PC-9 (cell line): ENCODE data around the gene ADAMTS12. TPM values are rescaled to one million over a fixed set of nuclear protein-coding genes. Genes with fewer than 3 reads are reported as not detected.

Experiments
- BruUV-seq: library from RNA; stranded (reverse); fragments of 400-500 nt; replicated peaks from 2 replicates; lab custom pipeline; 2021; lab: Mats Ljungman, UMichigan
- CTCF ChIA-PET: fragments of 300-600 bp; sonication (Branson Sonifier 250); formaldehyde crosslinking; loops from one replicate; lab custom pipeline; 2022; ENCODE audit warnings: antibody characterized with exemption; lab: Charles Lee
- POLR2A ChIA-PET: fragments of 300-600 bp; sonication (Branson Sonifier 250); formaldehyde crosslinking; loops from one replicate; lab custom pipeline; 2022; ENCODE audit warnings: antibody characterized with exemption; ENCODE audit not compliant: unreplicated experiment; lab: Charles Lee
- DNase-seq, 2 experiments: peaks; one replicate each; pipeline versions ENCODE4 v3.0.0 to v3.0.0-alpha.2; 2015 to 2022; ENCODE audit warnings: mixed read lengths in 1 of 2
- H2AFZ ChIP-seq: fragments of 200-600 bp; sonication (generic); 2 replicates; pipeline ENCODE4 v1.8.1; 2017; ENCODE audit warnings: antibody characterized with exemption
- H3F3A ChIP-seq: fragments of 200-600 bp; sonication (generic); 2 replicates; pipeline ENCODE4 v1.8.1; 2017; ENCODE audit warnings: antibody characterized with exemption, mild to moderate bottlenecking, low read depth; ENCODE audit not compliant: insufficient read depth
- H3K27ac ChIP-seq: fragments of 200-600 bp; sonication (generic); 2 replicates; pipeline ENCODE4 v1.6.1; 2016; ENCODE audit warnings: mixed run types
- H3K27me3 ChIP-seq: fragments of 200-600 bp; sonication (generic); 2 replicates; pipeline ENCODE4 v1.6.1; 2016; ENCODE audit warnings: low read depth, mixed run types; ENCODE audit not compliant: insufficient read depth
- H3K36me3 ChIP-seq: fragments of 200-600 bp; sonication (generic); 2 replicates; pipeline ENCODE4 v1.6.1; 2016; ENCODE audit warnings: low read depth, mixed run types
- H3K4me1 ChIP-seq: fragments of 200-600 bp; sonication (generic); replicated peaks from 2 replicates; pipeline ENCODE4 v1.6.1; 2016; ENCODE audit warnings: mixed run types; ENCODE audit not compliant: insufficient read depth
- H3K4me2 ChIP-seq: fragments of 200-600 bp; sonication (generic); 2 replicates; pipeline ENCODE4 v1.6.1; 2017; ENCODE audit warnings: mixed run types
- H3K4me3 ChIP-seq: fragments of 200-600 bp; sonication (generic); 2 replicates; pipeline ENCODE4 v1.6.1; 2016; ENCODE audit warnings: mixed run types
- H3K79me2 ChIP-seq: fragments of 200-600 bp; sonication (generic); 2 replicates; pipeline ENCODE4 v1.6.1; 2017; ENCODE audit warnings: low read depth, mixed run types
- H3K9me2 ChIP-seq: fragments of 200-600 bp; sonication (generic); 2 replicates; pipeline ENCODE4 v1.8.1; 2017; ENCODE audit warnings: mild to moderate bottlenecking; ENCODE audit not compliant: insufficient read depth
- H3K9me3 ChIP-seq: fragments of 200-600 bp; sonication (generic); 2 replicates; pipeline ENCODE4 v1.8.1; 2016; ENCODE audit warnings: low read depth; ENCODE audit not compliant: insufficient read depth
- H4K20me1 ChIP-seq: fragments of 200-600 bp; sonication (generic); 2 replicates; pipeline ENCODE4 v1.8.1; 2017; ENCODE audit not compliant: insufficient read depth
- EZH2 ChIP-seq: fragments of 200-600 bp; sonication (generic); IDR thresholded peaks from 2 replicates; pipeline ENCODE4 v1.8.0; 2017; ENCODE audit warnings: antibody characterized with exemption, low read depth
- intact Hi-C: fragments of 100-400 bp; cut with micrococcal nuclease; formaldehyde crosslinking; loops from one replicate; pipeline ENCODE4 v1.10.0; 2022; ENCODE audit not compliant: unreplicated experiment
- total RNA-seq: library from RNA; stranded (reverse); gene quantifications from 2 replicates; pipeline ENCODE4 v1.2.3, GENCODE V29; 2021
- TF ChIP-seq, protein P1 (sequence below): fragments of 200-600 bp; sonication (generic); conservative IDR thresholded peaks from 2 replicates; pipeline ENCODE4 v1.6.1; 2017; ENCODE audit warnings: mixed run types, antibody characterized with exemption, mild to moderate bottlenecking, moderate library complexity

Gene ADAMTS12
- total RNA-seq, 1 experiment from 2014 or later, result 103 TPM

- Histone ChIP-seq H2AFZ (peak overlapping the region; percentile 77), H3K27ac (peak overlapping the region; percentile 75), H3K4me3 (peak overlapping the region; percentile 67), H3K4me1 (peaks cover 75% of the 10 kb centered on the region), H3K4me2 (peak overlapping the region; percentile 92), H3K27me3 (no peaks in the 10 kb centered on the region), H3K9me3 (no peaks in the 10 kb centered on the region), H3K36me3 (0 out of 2 replicates have a peak, but pooled peaks cover 4% of the 10 kb centered on the region), H3K79me2 (peaks cover 62% of the 10 kb centered on the region), H3K9me2 (no peaks in the 10 kb centered on the region), H4K20me1 (peaks cover 4% of the 10 kb centered on the region; the same call in 1 of the 2 replicates), H3F3A (peaks cover 44% of the 10 kb centered on the region)
- no TSS peak for BruUV-seq
- DNase-seq, result peak; percentile 53 to 57
- ChIA-PET CTCF (interaction anchor here (0.7 to 1.7 kb wide), 2 partner anchors 9 to 45 kb away, joined by 3 to 18 read pairs; no protein-coding TSS in a partner anchor), POLR2A (interaction anchor here (0.7 kb wide), 2 partner anchors 31 to 124 kb away, joined by 3 to 7 read pairs; no protein-coding TSS in a partner anchor)
- TF ChIP-seq, protein P1, sequence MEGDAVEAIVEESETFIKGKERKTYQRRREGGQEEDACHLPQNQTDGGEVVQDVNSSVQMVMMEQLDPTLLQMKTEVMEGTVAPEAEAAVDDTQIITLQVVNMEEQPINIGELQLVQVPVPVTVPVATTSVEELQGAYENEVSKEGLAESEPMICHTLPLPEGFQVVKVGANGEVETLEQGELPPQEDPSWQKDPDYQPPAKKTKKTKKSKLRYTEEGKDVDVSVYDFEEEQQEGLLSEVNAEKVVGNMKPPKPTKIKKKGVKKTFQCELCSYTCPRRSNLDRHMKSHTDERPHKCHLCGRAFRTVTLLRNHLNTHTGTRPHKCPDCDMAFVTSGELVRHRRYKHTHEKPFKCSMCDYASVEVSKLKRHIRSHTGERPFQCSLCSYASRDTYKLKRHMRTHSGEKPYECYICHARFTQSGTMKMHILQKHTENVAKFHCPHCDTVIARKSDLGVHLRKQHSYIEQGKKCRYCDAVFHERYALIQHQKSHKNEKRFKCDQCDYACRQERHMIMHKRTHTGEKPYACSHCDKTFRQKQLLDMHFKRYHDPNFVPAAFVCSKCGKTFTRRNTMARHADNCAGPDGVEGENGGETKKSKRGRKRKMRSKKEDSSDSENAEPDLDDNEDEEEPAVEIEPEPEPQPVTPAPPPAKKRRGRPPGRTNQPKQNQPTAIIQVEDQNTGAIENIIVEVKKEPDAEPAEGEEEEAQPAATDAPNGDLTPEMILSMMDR, result peak; percentile 38; the same call in 1 of the 2 replicates
- TF ChIP-seq EZH2, result no peak
- intact Hi-C loops, result loop anchor here (5.0 to 10.0 kb wide), 3 partner anchors 63 to 1034 kb away; partner anchors contain the start of gene DNAJC21
Observed at GRCh38 chr5:33890131-33891032, 1.4 kb downstream of the ADAMTS12 start.

DNA sequence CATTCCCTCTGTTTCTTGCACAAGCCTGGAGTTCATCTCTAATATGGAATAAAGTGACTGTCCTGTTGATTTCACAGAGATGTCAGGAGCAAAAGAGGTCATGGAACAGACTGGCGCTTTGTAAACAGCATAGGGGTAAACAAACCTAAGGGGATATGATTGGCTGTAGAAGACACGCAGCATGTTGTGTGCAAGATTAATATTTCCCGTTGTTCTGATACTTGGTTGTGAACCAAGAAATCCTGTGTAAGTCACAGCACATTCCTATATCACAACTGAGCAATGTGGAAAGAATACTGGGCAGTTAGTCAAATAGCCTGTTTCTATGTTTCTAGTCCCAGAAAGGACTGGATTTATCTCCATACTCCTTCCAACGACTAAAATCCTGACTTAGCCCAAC is 3.2 kb downstream of the ADAMTS12 start:
- H4K20me1 ChIP-seq, result peaks cover 4% of the 10 kb centered on the region; the same call in 1 of the 2 replicates
- no TSS peak for BruUV-seq
- H3K27me3 ChIP-seq, result no peaks in the 10 kb centered on the region

DNA sequence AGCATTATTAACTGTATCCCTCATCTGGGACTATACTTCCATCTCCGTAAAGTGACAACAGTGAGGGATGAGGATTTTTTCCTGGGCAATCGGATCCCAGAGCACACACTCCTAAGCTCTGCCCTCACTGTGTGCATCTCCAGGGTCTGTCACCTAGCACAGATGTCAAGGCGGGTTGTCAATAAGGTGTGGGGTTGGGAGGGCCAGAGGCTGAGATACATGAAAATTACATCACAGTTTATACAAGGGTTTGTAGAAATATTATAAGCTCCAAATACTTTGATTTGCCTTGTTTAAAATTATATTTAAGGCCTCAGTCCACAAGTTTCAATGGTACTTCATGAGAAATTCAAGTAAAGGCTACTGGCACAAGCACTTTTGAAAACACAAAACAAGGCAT is 4.5 kb downstream of the ADAMTS12 start:
- H4K20me1 ChIP-seq, result peaks cover 4% of the 10 kb centered on the region; the same call in 1 of the 2 replicates
- no peak overlapping the region for H3K4me3 ChIP-seq
- ChIA-PET POLR2A (no interaction called here), CTCF (interaction anchor here (1.0 kb wide), 1 partner anchor 83 kb away, joined by 4 read pairs; no protein-coding TSS in a partner anchor)
- peaks cover 93% of the 10 kb centered on the region for H3K79me2 ChIP-seq
- no TSS peak for BruUV-seq
- peak in 1 of 2 experiments; percentile 34 for DNase-seq
- H3K27ac ChIP-seq, result no peak overlapping the region
- H2AFZ ChIP-seq, result no peak overlapping the region
- intact Hi-C loops, result no loop called here
- no peaks in the 10 kb centered on the region for H3K9me3 ChIP-seq
- no peaks in the 10 kb centered on the region for H3K27me3 ChIP-seq
- TF ChIP-seq, protein P1, result no peak
- TF ChIP-seq EZH2, result no peak
- H3F3A ChIP-seq, result peaks cover 15% of the 10 kb centered on the region
- peak overlapping the region; percentile 92 for H3K4me2 ChIP-seq
- H3K9me2 ChIP-seq, result no peaks in the 10 kb centered on the region
- H3K4me1 ChIP-seq, result peaks cover 45% of the 10 kb centered on the region
- H3K36me3 ChIP-seq, result peaks cover 18% of the 10 kb centered on the region

More for the DNA sequence above, 3.2 kb downstream of the ADAMTS12 start:
- DNase-seq, result no peak
- TF ChIP-seq, protein P1, result no peak
- TF ChIP-seq EZH2, result no peak
- Histone ChIP-seq H3K79me2 (peaks cover 80% of the 10 kb centered on the region), H3K36me3 (peaks cover 14% of the 10 kb centered on the region; the same call in 1 of the 2 replicates), H3F3A (peaks cover 26% of the 10 kb centered on the region), H3K4me3 (peak overlapping the region; percentile 67; the same call in 1 of the 2 replicates), H2AFZ (no peak overlapping the region), H3K4me2 (peak overlapping the region; percentile 92), H3K9me3 (no peaks in the 10 kb centered on the region), H3K27ac (no peak overlapping the region), H3K9me2 (no peaks in the 10 kb centered on the region), H3K4me1 (peaks cover 58% of the 10 kb centered on the region)
- ChIA-PET POLR2A (no interaction called here), CTCF (no interaction called here)
- intact Hi-C loops, result no loop called here
